GM12878 (cell line): ENCODE measurements around the gene UNC93B1. TPM values are rescaled to one million over a fixed set of nuclear protein-coding genes. Genes with fewer than 3 reads are reported as not detected.

Experiments used
- CHD4 ChIP-seq: fragments of 200-600 bp; sonication (generic); IDR thresholded peaks from 2 replicates; pipeline ENCODE4 v1.6.1; 2016; ENCODE audit warnings: mild to moderate bottlenecking
- ESRRA ChIP-seq: IDR thresholded peaks from 2 replicates; pipeline ENCODE4 v1.6.1; 2012; ENCODE audit warnings: mild to moderate bottlenecking, low read length, improper control_type of control experiment
- ETV6 ChIP-seq, 2 experiments: fragments of 450-650 bp in 1 of 2; IDR thresholded peaks in 1 of 2; conservative IDR thresholded peaks in 1 of 2; 2 replicates each; pipeline ENCODE4 v1.6.1; 2014; ENCODE audit warnings: antibody characterized with exemption in 1 of 2, borderline replicate concordance in 1 of 2, low read depth in 1 of 2, mild to moderate bottlenecking in 1 of 2, moderate library complexity in 1 of 2
- FOXK2 ChIP-seq: fragments of 450-650 bp; IDR thresholded peaks from 2 replicates; pipeline ENCODE4 v1.6.1; 2017; ENCODE audit warnings: mild to moderate bottlenecking, moderate library complexity
- GABPA ChIP-seq: IDR thresholded peaks from 2 replicates; pipeline ENCODE4 v1.6.1; 2014; ENCODE audit warnings: antibody characterized with exemption, low read depth, mild to moderate bottlenecking, inconsistent platforms
- IRF4 ChIP-seq: IDR thresholded peaks from 2 replicates; pipeline ENCODE4 v1.6.1; 2011; ENCODE audit warnings: low read depth, low read length
- MXI1 ChIP-seq: fragments of 150-350 bp; IDR thresholded peaks from 2 replicates; pipeline ENCODE4 v1.6.1; 2011; ENCODE audit warnings: low read depth, mild to moderate bottlenecking, inconsistent platforms, low read length, improper control_type of control experiment
- PAX8 ChIP-seq: fragments of 450-650 bp; IDR thresholded peaks from 2 replicates; pipeline ENCODE4 v1.6.1; 2017; ENCODE audit warnings: mild to moderate bottlenecking, moderate library complexity
- POLR2AphosphoS2 ChIP-seq: IDR thresholded peaks from 2 replicates; pipeline ENCODE4 v1.6.1; 2011; ENCODE audit warnings: low read depth, mild to moderate bottlenecking, low read length, improper control_type of control experiment, moderate library complexity
- ZBED1 ChIP-seq: IDR thresholded peaks from 2 replicates; pipeline ENCODE4 v1.6.1; 2016; ENCODE audit warnings: borderline replicate concordance
- ZNF207 ChIP-seq: fragments of 450-650 bp; IDR thresholded peaks from 2 replicates; pipeline ENCODE4 v1.6.1; 2014; ENCODE audit warnings: antibody characterized with exemption, mild to moderate bottlenecking, borderline replicate concordance
- ZNF622 ChIP-seq: fragments of 450-650 bp; IDR thresholded peaks from 2 replicates; pipeline ENCODE4 v1.6.1; 2017; ENCODE audit warnings: mild to moderate bottlenecking, inconsistent platforms
- polyA plus RNA-seq, 11 experiments: library from polyadenylated mRNA; depleted of rRNA in 4 of 11; unstranded in 6 of 11; stranded (reverse) in 5 of 11; fragments of >200 nt; fragmentation: Nextera tagmentation in 4 of 11; fragmentation: Illumina TruSeq in 1 of 11; extraction: Ambion mirVana in 4 of 11; extraction: Trizol in 1 of 11; gene quantifications; 1 replicate in 1 of 11; 2 replicates in 10 of 11; pipeline versions ENCODE4 v1.2.1 to v1.2.3, GENCODE V29; 2011 to 2016; ENCODE audit warnings: inconsistent platforms in 2 of 11, missing spikeins in 2 of 11, low read depth in 1 of 11
- total RNA-seq, 4 experiments: library from RNA; depleted of rRNA in 3 of 4; stranded (reverse); fragments of >200 nt in 3 of 4; fragmentation: Illumina TruSeq in 1 of 4; extraction: Trizol in 1 of 4; gene quantifications; 2 replicates each; pipeline versions ENCODE4 v1.2.1 to v1.2.3, GENCODE V29; 2013 to 2021
- TF ChIP-seq, protein P1 (sequence below): fragments of 450-650 bp; conservative IDR thresholded peaks from 2 replicates; pipeline ENCODE4 v1.6.1; 2017; ENCODE audit warnings: mild to moderate bottlenecking, moderate library complexity
- TF ChIP-seq, protein P2 (sequence below): IDR thresholded peaks from 2 replicates; pipeline ENCODE4 v1.6.1; 2011; ENCODE audit warnings: borderline replicate concordance, low read depth, mild to moderate bottlenecking, moderate library complexity, low read length; ENCODE audit not compliant: insufficient read depth, poor library complexity, severe bottlenecking
- TF ChIP-seq, protein P3 (sequence below): fragments of 150-350 bp; IDR thresholded peaks from 2 replicates; pipeline ENCODE4 v1.6.1; 2014; ENCODE audit warnings: mild to moderate bottlenecking, low read depth, low read length
- TF ChIP-seq, protein P4 (sequence below): fragments of 450-650 bp; IDR thresholded peaks from 2 replicates; pipeline ENCODE4 v1.6.1; 2017; ENCODE audit warnings: borderline replicate concordance
- TF ChIP-seq, protein P5 (sequence below): fragments of 450-650 bp; IDR thresholded peaks from 2 replicates; pipeline ENCODE4 v1.6.1; 2016; ENCODE audit warnings: mild to moderate bottlenecking, moderate library complexity, borderline replicate concordance

UNC93B1 gene
- total and polyA plus RNA-seq, 10 of the 15 experiments (the other 5 are each of a cell fraction or from before 2014, with no cell fraction given): 1.3 to 79.7 (median 36.3) TPM

DNA sequence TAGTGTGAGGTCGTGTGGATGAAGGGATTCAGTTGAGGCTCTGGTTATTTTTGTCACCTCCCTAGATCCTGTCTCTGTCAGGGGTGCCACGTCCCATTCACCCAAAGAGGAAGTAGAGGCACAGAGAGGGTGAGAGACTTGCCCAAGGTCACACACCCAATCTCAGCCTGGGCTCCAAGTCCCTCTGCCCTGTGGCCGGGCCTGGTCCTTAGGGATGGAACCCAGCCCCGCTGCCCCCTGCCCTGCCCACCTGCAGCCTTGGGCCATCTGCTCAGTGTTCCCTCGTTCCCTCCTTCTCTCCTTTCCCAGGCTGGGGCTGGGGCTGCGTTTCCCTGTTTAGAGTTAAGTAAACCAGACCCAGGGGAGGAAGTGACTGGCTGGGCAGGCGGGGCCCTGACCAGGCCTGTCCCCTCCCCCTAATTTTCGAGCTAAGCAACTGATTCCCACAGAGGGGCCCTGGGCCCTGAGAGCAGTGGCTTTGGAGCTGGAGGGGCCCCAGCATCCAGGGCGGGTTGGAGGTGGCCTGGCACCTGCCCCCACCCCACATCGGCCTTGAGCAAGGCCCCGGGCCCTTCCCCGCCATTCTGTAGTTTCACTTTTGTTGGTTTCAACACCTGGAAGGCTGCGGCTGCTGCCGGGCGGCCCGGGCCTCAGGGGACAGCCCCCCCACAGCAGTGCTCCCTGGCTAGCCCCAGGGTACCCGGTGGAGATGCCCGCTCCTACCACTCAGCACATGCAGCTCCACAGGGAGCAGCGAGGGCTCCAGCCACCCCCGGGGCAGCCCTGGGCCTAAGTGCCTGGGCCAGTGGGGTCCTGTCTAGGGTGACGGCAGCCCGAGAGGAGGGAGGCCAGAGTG, 36.4 kb upstream of the UNC93B1 start (continued):
- TF ChIP-seq, protein P1, sequence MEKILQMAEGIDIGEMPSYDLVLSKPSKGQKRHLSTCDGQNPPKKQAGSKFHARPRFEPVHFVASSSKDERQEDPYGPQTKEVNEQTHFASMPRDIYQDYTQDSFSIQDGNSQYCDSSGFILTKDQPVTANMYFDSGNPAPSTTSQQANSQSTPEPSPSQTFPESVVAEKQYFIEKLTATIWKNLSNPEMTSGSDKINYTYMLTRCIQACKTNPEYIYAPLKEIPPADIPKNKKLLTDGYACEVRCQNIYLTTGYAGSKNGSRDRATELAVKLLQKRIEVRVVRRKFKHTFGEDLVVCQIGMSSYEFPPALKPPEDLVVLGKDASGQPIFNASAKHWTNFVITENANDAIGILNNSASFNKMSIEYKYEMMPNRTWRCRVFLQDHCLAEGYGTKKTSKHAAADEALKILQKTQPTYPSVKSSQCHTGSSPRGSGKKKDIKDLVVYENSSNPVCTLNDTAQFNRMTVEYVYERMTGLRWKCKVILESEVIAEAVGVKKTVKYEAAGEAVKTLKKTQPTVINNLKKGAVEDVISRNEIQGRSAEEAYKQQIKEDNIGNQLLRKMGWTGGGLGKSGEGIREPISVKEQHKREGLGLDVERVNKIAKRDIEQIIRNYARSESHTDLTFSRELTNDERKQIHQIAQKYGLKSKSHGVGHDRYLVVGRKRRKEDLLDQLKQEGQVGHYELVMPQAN: 0 out of 2 replicates have a peak, but pooled peaks have one; percentile 44
- no peak for TF ChIP-seq FOXK2
- TF ChIP-seq CHD4: no peak
- TF ChIP-seq ETV6 (conservative IDR thresholded peaks at IDR 0.05 in 1 of 2, IDR thresholded peaks at IDR 0.05 in 1 of 2; ENCODE audit: borderline replicate concordance in 1 of 2, low read depth in 1 of 2): peak in 1 of 2 experiments; percentile 31; a peak in 1 of 4 replicates
- no peak for TF ChIP-seq ESRRA
- TF ChIP-seq, protein P2, sequence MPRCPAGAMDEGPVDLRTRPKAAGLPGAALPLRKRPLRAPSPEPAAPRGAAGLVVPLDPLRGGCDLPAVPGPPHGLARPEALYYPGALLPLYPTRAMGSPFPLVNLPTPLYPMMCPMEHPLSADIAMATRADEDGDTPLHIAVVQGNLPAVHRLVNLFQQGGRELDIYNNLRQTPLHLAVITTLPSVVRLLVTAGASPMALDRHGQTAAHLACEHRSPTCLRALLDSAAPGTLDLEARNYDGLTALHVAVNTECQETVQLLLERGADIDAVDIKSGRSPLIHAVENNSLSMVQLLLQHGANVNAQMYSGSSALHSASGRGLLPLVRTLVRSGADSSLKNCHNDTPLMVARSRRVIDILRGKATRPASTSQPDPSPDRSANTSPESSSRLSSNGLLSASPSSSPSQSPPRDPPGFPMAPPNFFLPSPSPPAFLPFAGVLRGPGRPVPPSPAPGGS: no peak
- no peak for TF ChIP-seq MXI1
- no peak for TF ChIP-seq ZNF622
- TF ChIP-seq, protein P3, sequence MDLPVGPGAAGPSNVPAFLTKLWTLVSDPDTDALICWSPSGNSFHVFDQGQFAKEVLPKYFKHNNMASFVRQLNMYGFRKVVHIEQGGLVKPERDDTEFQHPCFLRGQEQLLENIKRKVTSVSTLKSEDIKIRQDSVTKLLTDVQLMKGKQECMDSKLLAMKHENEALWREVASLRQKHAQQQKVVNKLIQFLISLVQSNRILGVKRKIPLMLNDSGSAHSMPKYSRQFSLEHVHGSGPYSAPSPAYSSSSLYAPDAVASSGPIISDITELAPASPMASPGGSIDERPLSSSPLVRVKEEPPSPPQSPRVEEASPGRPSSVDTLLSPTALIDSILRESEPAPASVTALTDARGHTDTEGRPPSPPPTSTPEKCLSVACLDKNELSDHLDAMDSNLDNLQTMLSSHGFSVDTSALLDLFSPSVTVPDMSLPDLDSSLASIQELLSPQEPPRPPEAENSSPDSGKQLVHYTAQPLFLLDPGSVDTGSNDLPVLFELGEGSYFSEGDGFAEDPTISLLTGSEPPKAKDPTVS: no peak
- no peak for TF ChIP-seq POLR2AphosphoS2
- no peak for TF ChIP-seq GABPA
- TF ChIP-seq, protein P4, sequence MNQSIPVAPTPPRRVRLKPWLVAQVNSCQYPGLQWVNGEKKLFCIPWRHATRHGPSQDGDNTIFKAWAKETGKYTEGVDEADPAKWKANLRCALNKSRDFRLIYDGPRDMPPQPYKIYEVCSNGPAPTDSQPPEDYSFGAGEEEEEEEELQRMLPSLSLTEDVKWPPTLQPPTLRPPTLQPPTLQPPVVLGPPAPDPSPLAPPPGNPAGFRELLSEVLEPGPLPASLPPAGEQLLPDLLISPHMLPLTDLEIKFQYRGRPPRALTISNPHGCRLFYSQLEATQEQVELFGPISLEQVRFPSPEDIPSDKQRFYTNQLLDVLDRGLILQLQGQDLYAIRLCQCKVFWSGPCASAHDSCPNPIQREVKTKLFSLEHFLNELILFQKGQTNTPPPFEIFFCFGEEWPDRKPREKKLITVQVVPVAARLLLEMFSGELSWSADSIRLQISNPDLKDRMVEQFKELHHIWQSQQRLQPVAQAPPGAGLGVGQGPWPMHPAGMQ: no peak
- TF ChIP-seq ZBED1: no peak
- TF ChIP-seq ZNF207: no peak
- TF ChIP-seq, protein P5, sequence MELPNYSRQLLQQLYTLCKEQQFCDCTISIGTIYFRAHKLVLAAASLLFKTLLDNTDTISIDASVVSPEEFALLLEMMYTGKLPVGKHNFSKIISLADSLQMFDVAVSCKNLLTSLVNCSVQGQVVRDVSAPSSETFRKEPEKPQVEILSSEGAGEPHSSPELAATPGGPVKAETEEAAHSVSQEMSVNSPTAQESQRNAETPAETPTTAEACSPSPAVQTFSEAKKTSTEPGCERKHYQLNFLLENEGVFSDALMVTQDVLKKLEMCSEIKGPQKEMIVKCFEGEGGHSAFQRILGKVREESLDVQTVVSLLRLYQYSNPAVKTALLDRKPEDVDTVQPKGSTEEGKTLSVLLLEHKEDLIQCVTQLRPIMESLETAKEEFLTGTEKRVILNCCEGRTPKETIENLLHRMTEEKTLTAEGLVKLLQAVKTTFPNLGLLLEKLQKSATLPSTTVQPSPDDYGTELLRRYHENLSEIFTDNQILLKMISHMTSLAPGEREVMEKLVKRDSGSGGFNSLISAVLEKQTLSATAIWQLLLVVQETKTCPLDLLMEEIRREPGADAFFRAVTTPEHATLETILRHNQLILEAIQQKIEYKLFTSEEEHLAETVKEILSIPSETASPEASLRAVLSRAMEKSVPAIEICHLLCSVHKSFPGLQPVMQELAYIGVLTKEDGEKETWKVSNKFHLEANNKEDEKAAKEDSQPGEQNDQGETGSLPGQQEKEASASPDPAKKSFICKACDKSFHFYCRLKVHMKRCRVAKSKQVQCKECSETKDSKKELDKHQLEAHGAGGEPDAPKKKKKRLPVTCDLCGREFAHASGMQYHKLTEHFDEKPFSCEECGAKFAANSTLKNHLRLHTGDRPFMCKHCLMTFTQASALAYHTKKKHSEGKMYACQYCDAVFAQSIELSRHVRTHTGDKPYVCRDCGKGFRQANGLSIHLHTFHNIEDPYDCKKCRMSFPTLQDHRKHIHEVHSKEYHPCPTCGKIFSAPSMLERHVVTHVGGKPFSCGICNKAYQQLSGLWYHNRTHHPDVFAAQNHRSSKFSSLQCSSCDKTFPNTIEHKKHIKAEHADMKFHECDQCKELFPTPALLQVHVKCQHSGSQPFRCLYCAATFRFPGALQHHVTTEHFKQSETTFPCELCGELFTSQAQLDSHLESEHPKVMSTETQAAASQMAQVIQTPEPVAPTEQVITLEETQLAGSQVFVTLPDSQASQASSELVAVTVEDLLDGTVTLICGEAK: no peak
- no peak for TF ChIP-seq PAX8
- TF ChIP-seq IRF4: no peak
